Tongue (tissue), 3 donors: ENCODE measurements around the gene FAXDC2. TPM values are rescaled to one million over a fixed set of nuclear protein-coding genes. Genes with fewer than 3 reads are reported as not detected.

ENCODE experiments used
- DNase-seq: peaks from one replicate; pipeline ENCODE4 v3.0.0-alpha.2; 2015
- small RNA-seq: library from RNA; depleted of rRNA; stranded (forward); fragments of <200 nt; gene quantifications from one replicate; pipeline ENCODE3, GENCODE V24; 2014; ENCODE audit warnings: low replicate concordance
- total RNA-seq: library from RNA; depleted of rRNA; stranded (reverse); fragments of >200 nt; gene quantifications from one replicate; pipeline ENCODE4 v1.2.3, GENCODE V29; 2014

FAXDC2 gene
- total RNA-seq, 1 donor from 2014 or later, result 18.9 TPM

DNA sequence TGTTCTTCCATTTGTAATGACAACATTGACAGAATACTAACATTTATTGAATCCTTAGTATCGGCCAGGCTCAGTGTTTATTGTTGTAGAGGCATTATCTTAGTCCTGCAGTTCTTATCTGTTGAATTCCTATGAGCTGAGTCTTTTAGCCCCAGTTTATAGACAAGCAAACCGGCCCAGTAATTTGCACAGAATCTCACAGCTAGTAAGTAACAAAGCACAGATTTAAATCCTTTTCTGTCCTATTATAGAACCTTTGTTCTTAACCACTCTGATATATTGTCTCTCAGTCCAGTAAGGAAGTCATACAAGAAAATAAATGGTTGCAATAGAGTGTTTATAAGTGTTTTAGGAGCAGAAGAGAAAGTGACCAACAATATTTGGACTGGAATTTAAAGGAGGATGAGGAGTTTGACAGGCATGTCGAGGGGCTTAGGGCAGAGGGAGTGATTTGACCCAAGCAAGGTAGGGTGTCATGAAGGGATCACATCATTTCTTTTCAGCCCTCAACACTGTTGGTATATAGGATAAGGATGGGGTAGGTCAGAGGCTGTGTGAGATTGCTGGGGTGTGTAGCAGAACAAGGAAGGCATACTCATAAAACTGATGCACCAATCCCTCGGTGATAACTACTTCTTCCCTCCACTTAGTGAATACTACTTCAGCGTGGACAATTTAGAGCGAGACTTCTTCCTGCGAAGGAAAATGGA, 55.7 kb downstream of the FAXDC2 start:
- no peak for DNase-seq

DNA sequence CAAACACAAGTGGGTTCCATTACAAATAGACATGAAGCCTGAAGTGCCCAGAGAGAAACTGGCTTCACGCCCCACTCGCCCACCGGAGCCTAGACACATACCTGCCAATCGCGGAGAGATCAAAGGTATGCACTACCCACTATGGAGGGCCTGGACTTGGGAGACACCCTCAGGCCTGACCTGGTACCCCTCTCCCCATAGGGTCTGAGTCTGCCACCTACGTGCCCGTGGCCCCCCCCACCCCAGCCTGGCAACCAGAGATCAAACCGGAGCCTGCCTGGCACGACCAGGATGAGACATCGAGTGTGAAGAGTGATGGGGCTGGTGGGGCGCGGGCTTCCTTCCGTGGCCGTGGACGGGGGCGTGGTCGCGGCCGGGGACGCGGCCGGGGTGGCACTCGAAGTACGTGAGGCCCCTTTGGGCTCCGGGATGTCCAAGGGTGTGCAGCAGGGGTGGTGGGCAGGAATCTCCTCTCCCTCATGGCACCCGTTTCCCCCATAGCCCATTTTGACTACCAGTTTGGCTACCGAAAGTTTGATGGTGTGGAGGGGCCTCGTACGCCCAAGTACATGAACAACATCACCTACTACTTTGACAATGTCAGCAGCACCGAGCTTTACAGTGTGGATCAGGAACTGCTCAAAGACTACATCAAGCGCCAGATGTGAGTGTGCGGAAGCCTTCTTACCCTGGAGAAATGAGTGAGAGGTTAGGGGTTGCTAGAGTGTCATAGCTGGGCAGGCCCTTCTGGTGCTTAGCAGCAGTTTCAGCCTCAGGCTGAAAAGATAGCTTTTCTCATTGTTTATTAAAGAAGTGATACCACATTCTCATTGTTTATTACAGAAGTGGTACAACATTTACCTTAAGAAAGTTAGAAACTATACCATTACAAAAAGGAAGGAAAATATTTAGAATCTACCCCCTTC, 56.5 kb downstream of the FAXDC2 start:
- no peak for DNase-seq

DNA sequence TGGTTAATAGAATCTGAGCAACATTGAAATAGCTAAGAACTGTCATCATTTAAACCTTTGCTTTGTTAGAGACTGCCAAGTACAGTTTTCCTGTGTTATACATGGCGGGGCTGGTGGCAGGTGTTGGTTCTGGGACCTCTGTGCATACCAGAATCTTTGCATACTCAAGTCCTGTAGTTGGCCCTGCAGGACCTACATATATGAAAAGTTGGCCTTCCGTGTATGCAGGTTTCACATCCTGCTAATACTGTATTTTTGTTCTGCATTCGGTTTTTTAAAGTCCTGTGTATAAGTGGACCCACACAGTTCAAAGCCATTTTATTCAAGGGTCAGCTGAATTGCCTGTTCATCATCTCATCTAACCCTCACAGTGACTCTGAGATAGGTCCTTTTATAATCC, 58.9 kb downstream of the FAXDC2 start:
- no peak for DNase-seq

DNA sequence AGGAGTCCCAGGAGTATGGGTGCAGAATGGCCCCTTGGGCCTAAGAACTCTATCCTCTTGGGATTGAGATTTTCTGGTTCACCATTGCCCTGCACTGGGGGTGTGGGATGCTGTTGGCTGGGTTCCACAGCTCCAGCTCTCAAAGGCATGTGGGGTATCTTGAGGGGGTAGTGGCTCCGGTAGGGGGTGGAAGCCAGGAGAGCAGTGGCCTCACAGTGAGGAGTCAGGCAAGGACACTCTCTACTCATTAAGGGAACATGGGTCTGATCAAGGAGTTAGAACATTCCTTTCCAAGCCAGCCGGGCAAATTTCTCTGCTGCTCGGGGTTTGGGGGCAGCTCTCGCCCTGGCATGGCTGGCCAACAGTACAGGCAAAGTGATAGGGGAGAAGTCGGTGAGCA, 62.2 kb downstream of the FAXDC2 start:
- no peak for DNase-seq

DNA sequence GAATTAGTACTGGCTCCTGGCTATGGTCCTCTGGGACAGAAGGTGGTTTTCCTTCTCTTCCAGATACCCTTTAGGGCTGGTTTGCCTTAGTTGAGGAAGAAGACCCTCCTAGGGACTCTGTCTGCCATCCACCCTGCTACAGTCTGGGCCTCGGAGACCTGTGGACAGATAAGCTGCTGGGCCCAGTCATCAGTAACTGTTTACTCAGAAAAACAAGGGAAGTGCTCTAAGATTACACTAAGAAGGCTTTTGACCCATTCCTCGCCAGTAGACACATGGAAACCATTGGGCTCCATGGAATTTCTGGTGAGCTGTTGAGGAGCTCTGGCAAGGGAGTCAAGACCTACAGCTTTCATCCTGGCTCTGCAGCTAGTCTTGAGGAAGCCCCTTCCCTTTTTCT, 64.0 kb downstream of the FAXDC2 start:
- no peak for DNase-seq

DNA sequence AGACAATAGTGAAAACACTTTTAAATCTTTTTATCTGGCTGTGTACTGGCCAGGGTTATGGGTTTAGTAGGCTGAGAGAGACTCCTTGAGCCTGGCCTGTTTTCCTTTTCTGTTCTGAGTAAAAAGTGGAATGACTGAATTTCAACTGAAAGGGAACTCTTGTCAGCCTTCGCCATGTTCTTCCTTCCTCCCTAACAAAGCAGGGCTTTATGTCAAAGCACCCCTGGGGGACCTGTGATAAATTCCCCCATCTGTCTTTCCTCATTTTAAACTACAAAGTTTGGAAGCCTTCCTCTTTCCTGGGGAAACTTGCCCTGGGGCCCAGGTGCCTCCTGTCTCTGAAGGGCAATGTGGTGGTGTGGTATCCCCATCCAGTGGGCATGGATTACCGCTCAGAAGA, 65.5 kb downstream of the FAXDC2 start:
- no peak for DNase-seq

DNA sequence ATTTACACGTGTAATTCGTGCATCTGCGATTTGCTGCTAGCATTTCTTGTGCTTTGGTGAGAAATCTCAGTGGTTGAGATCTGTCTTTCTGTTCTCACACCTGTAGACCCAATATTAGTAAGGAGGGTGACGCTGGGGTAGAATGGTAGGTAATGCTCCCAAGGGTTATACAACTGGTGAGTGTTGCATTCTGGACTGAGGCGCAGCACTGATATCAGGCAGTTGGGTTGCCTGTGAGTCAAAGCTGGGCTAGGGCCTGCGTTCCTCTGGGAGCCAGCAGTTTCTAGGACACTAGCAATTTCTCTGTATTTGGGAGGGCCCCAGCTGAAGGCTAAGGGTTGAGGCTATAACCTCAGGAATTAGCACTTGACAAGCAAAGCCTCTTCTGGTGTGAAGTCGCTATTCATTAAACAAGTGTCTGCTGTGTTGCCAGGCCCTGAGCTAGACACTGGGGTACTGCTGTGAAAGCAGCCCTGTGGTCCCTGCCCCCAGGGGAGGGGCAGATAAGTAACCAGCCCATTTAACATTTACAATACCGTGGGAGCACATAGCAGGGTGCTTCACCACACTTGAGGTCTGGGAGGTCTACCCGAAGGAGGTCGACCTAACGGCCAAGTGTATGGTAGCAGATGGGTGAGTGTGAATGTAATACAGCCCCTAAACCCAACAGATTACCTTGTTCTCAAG, 66.5 kb downstream of the FAXDC2 start:
- no peak for DNase-seq

DNA sequence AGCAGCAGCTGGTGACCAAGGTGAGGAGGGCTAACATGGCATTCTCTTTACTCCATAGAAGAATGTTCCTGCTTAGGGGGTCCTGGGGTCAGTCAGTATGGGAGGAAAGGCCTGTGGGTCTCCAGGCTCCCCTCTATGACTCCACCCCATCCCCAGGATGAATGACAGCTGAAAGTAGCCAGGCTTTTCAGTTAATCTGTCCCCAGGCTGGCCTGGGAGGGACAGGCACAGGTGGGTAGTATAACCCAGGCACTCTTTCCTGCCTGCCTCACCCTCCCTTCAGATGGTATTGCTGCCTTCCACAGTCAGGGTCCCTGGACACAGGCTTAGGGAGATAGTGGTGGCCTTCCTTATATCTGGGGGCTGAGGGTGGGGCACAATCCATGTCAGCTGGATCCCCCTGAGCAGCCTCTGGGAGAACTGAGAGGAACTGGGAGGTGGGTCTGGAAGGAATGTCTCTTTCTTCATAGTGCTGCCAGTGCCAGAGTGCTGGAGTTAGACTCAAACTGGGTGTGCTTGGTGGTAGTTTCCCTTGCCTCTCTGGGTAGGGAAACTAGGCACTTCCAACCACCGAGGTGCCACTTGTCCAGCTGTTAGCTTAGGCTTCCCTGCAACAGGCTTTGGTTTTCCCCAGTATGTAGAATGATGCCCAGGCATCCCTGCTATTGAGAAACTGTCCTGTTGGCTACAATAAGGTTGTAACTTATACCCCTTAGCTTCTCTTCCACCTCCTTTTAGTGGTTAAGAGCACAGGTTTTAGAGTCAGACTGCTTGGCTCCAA, 67.4 kb downstream of the FAXDC2 start:
- peak; percentile 72 for DNase-seq

DNA sequence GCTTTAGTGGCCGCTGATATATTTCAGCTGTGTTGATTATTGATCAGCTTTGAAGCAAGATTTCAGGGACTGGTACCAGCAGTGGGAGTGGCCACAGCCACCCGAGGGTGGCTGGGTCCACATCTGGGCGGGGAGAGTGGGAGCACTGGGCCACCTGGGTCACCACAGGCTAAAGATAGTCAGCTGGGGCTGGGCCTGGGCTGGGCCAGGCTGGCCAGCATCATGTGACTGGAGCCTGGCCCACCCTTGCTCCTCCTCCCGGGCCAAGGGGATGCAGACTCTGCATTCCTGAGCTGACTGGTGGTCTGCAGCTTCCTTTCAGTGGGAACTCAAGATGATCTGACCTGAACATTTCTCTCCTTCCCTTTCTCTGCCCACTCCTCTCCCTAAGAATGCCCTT, 68.1 kb downstream of the FAXDC2 start:
- peak; percentile 30 for DNase-seq

DNA sequence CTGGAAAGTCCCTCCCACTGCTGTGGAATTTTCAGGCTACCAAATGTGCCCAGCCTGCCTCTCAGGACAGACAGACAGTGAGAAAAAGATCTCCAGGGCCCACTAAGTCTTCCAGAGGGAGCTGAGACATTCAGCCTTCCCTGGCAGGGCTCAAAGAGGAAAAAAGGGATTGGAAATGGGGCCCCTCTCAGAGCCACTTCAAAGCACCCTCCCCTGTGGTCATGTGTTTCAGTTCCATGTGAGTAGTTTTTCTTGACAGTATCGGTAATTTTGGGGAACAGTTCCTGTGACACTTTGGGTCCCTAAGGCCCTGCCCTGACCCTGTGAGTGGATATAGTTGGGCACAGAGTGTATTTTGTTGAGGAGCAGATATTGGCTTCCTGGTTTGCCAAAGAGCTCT, 70.3 kb downstream of the FAXDC2 start:
- DNase-seq, result no peak

DNA sequence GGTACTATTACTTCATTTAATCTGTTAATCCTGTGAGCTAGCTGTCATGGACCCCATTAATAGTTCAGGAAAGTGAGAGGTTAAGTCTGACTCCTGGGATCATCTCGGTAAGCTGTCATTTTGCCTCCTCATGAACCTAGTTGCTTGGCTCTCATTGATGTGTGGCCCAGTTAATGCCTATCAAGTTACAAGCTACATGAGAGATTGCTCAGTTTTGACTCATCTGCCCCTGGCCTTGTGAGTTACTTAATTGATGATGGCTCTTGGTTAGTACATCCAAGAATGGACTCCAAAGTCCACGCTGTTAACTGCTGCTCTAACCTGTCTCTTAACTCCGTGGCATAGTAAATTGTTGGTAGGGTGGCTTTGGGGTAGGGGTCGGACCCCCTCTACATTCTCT, 71.3 kb downstream of the FAXDC2 start:
- DNase-seq, result no peak

DNA sequence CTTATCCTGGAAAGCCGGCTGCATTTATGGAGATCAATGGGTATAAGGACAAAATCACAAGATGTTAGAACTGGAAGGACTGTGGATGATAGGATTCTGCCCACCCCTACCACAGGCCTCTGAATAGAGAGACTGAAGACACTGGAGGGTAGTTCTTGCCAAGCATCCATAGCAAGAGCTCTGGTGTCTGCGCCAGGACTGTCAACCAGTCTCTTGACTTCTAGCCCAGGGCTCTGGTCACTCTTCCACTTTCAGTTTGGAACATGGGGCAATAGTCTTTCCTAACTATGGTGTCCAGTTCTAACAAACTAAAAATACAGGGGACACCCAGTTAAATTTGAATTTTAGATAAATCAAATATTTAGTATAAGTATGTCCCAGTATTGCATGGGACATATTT, 71.9 kb downstream of the FAXDC2 start:
- no peak for DNase-seq

DNA sequence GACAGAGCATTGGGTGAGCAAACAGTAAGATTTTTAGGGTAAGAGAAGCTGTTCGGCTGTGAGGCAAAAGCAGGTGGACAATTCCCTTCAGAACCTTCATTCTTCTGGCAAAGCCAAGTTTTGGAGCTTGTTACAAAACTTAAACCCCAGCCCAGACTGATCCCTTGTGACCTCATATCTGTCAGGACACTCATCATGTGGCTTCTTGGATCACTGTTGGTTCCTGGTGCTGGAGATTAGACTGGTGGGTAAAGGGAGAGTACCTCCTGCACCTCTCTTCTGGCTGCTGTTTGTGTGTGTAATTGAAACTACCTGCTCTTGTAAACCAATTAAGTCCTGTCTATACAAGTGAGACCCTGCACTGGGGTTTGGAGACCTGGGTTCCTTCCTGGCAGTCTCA, 74.2 kb downstream of the FAXDC2 start:
- DNase-seq, result no peak

DNA sequence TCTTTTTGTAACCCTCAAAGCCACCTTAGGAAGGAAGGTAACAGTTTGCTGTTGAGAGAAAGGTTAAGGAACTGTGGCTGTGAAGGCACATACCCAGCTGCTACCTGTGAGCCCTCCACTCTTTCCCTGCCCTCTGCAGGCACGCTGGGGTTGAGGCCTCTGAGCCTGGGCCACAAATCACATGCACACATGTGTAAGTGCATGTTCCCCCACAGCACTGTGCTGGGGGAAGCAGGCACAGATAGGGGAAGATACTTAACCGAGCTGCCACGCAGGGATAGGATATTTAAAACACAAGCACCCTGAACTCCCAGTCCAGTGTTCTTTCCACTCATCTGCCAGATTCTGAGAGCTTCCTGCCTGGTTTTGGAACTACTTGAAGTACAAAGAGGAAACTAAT, 77.1 kb downstream of the FAXDC2 start:
- no peak for DNase-seq

DNA sequence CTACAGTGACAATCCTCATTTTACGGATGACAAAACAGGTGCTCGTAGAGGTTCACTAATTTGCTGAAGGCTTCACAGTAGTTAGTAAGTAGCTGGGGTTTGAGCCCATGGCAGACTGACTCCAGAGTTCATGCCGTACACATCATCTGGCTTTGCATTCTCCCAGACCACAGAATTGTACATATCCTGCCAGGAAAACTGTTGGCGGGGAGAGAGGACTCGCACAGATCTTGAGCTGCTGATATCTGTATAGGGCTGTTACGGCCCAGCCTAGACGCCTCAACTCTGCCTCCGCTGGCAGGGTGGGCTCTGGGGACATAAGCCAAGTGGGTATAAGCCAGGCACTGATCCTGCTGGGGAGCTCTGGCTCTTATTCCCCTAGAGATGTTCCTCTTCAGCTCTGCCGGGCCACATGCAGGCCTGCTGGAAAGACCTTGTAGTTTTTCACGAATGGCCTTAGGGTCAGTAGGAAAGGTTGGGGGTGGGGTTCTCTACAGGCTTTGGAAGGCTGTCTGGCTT, 79.0 kb downstream of the FAXDC2 start:
- peak; percentile 77 for DNase-seq

DNA sequence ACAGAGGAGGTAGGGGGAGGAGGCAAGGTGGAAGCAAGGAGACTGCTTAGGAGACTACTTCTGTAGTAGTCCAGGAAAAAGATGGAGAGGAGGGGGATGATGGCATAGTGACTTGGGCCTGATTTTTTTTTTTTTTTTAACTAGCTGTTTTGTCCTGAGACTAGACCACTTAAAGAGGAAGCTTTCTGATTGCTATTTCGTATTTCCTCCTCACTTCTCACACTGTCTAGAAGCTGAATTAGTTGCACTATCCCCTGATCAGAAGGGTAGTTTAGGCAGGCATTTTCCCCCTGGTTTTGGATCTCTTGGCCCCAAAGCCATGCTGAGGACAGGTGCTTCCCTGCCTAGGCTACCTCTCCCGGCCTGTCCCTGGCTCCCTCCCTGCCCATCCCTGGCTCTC, 80.3 kb downstream of the FAXDC2 start:
- DNase-seq, result no peak

Small RNAs within 50 kb of the gene (small RNA-seq; reads per million reads assigned to genes)
- gene MIR378H, result not detected

Other genes starting within 250 kb of the FAXDC2 start
- gene LARP1, start 95.2 kb downstream of the FAXDC2 start, total RNA-seq, result 70.7 TPM
- 67.3 TPM for gene CNOT8, start 8.0 kb upstream of the FAXDC2 start, total RNA-seq
- 23.9 TPM for gene GEMIN5, start 87.6 kb upstream of the FAXDC2 start, total RNA-seq
- gene MRPL22, start 90.5 kb upstream of the FAXDC2 start, total RNA-seq, result 20.8 TPM
- 0.10 TPM for gene KIF4B, start 163.2 kb upstream of the FAXDC2 start, total RNA-seq